Activated CD4-positive, CD25-positive, alpha-beta regulatory T cell treated with anti-CD3 and anti-CD28 coated beads, Interleukin-2, amount 50 U/mL, for 72 hours (primary cell): ENCODE data around the gene HEATR9.

Experiments used
- DNase-seq: peaks from one replicate; pipeline ENCODE4 v3.0.0; 2021

HEATR9 gene

DNA sequence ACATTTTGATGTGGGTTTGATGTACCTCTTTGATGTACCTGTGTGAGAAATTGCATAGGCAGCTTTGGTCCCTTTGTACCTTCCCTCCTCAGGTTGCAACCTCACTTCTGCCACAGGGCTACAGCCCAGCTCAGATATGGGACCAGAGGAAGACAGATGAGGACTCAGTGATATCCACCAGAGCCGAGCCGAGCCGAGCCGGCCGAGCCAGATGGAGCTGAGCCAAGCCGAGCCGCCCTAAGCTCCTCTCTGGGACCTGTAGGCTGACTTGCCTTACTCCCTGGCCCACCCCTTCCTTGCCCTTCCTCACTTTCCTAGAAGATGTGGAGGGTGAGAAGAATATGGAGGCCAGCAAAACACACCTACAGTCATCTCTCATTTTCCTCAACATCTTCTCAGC, 3.8 kb downstream of the HEATR9 start:
- no peak for DNase-seq

GRCh38 chr17:35856603-35857002, 12.1 kb downstream of the HEATR9 start:
- DNase-seq = no peak

DNA sequence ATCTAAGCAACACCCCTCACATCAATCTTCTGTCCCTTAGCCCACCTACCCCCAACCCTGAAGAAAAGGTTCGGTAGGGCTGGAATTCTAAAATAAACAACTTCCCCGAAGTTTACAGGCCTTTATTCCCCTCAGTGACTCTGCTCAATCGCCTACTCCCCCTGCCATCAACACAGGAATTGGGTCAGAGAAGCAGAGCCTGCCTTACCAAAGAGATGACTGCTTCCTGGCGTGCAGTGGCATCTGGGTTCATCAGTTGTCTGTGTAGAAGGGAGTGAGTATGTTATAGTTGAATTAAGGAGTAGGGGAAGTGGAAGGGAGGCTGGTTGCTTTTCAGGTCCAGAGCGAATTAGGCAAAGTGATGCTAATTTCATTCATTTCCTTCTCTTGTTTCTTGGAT, 12.7 kb downstream of the HEATR9 start:
- DNase-seq = no peak

- no peak for DNase-seq
These were observed 19.0 kb downstream of the HEATR9 start for GRCh38 chr17:35849469-35850348.

DNA sequence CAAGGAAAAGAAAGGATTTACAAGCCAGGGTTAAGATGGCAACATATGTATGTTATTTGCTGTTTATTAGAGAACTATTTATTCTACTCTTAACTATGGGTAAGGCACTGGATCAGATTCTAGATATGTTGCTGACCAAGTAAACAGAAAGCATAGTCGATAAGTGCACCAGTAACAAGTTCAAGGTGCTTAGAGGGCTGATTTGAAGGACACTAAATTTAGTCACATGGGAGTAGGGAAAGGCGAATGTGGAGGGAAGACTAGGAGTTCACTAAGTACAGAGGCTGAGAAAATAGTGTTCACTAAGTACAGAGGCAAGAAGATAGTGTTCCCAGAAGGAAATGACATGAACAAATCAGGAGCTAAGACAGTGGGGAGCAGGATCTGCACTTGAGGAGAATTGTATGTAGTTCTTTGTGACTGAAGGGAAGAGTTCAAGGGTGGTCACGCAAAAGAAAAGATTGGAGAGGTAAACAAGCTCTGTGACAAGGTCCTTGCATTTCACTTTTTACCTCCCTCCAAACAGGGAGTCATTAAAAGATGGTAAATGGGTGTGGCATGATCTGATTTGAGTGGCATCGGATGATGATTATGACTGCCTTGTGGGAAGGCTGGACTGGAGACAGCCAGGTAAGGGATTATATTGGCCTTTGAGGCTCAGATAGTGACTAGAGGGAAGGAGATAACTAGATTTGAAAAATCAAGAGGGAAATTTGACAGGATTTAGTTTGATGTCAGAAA, 20.9 kb downstream of the HEATR9 start:
- no peak for DNase-seq

- DNase-seq = no peak
These were observed 21.7 kb downstream of the HEATR9 start for GRCh38 chr17:35847006-35847405.

DNA sequence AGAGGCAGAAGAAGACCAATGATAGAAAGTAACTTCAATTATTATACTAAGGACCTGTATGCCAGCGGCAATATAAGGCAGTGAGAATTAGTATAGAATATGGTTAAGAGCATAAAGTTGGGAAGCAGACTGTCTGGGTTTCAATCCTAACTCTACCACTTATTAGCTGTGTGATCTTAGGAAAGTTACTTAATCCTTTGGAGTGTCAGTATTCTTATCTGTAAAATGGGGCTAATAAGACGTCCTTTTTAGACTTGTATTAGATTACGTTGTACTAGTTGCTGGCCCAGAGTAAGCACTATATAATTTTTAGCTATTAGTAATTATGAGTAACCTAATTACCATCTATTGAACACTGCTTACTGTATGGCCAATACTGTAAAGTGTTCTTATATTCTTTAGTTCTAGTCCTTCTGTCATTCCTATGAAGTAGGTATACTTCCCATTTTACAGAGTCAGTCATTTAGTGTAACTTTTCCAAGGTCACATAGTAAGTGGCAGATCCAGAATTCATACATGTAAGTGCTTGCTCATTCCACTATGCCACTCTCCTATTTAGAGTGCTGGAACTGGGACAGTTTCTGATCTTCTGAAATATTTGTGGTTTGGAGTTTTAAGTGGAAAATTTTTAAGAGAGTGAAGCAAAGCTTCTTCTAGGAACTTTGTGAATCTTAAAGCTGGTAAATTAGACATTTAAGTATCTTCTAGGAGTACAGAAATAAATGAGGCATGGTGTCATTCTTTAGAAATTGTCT, 22.5 kb downstream of the HEATR9 start:
- no peak for DNase-seq

GRCh38 chr17:35844547-35844946, 24.1 kb downstream of the HEATR9 start:
- no peak for DNase-seq

- no peak for DNase-seq
These were observed 25.0 kb downstream of the HEATR9 start for GRCh38 chr17:35843698-35844097.

- DNase-seq = no peak
These were observed 26.5 kb downstream of the HEATR9 start for GRCh38 chr17:35842239-35842638.

DNA sequence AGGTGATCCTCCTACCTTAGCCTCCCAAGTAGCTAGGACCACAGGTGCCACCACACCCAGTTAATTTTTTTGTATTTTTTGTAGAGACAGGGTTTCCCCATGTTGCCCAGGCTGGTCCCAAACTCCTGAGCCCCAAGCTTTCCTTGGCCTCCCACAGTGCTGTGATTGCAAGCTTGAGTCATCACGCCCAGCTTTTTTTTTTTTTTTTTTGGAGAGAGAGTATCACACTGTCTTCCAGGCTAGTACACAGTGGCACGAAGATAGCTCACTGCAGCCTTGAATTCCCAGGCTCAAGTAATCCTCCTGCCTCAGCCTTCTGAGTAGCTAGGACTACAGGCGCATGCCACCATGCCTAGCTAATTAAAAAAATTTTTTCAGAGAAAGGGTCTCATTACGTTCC, 27.2 kb downstream of the HEATR9 start:
- no peak for DNase-seq

- DNase-seq = no peak
These were observed 27.6 kb downstream of the HEATR9 start for GRCh38 chr17:35841101-35841500.

GRCh38 chr17:35825206-35825605, 43.5 kb downstream of the HEATR9 start:
- no peak for DNase-seq

DNA sequence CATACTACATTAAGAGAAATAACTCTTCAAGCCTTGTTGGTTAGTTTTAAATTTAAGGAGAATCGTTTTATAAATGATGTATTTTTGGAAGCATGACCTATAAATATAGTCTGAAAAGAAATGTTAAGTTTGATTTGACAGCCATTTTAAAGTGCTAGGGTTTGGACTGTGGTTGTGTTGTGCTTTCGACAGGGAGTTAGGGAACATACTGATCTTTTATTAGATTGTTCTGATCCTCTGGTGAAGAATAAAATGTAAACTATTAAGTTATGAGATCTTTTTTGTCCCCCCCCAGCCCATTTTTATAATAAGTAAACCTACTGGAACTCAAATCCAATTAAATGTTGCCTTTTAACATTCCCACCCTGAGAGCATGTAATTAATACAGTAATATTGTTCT, 47.4 kb downstream of the HEATR9 start:
- DNase-seq = no peak

- no peak for DNase-seq
These were observed 49.2 kb downstream of the HEATR9 start for GRCh38 chr17:35819455-35819854.

GRCh38 chr17:35817196-35817595, 51.5 kb downstream of the HEATR9 start:
- no peak for DNase-seq

DNA sequence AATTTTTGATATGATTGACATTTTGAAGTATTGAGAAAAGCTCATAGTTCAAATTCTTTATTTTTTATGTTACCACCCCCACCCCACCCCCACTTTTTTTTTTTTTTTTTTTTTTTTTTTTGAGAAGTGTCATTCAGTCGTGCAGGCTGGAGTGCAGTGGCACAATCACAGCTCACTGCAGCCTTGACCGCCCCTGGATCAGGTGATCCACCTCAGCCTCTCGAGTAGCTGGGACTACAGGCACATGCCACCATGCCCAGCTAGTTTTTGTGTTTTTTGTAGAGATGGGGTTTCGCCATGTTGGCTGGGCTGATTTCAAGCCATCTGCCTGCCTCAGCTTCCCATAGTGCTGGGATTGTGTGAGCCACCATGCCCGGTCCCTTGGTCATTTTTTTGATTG, 52.0 kb downstream of the HEATR9 start:
- DNase-seq = no peak

- DNase-seq = no peak
These were observed 56.2 kb downstream of the HEATR9 start for GRCh38 chr17:35812456-35812855.

DNA sequence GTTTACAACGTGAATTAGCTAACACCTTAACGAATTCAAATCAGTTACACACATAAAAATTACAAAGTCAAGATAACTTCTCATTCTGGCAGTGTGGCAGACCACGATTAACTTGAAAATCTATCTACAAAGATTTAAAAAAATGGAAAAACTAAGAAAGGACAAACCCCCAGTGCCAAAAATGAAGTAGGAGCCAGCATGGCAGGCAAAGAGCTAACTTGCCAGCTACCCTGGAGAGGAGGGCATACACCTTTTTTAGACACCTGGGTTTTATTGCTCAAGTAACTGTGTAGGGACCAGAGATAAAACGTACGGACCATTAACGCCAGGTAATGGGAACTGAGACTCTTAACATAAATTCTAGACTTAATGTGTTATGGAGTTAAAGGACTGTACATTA, 56.9 kb downstream of the HEATR9 start:
- no peak for DNase-seq

- DNase-seq = no peak
These were observed 58.7 kb downstream of the HEATR9 start for GRCh38 chr17:35809855-35810461.

- DNase-seq = peak; percentile 96
These were observed 59.5 kb downstream of the HEATR9 start, which contains the start of gene TAF15 for GRCh38 chr17:35808962-35809854. TSS of gene TAF15 (plus strand) at chr17:35809484. CDS start at chr17:35809570, 86 bp downstream.
